Fibroblast of villous mesenchyme (primary cell): ENCODE data around the gene PCNP. TPM values are rescaled to one million over a fixed set of nuclear protein-coding genes. Genes with fewer than 3 reads are reported as not detected.
A peak's percentile ranks its signal among the peaks of the same experiment; 100 is the strongest.
"Not testable (repeated sequence)": the region's sequence is repeated elsewhere in the genome, so short reads cannot be mapped to it uniquely, and the experiment has no call there.

Experiments
- DNase-seq: peaks from one replicate; pipeline ENCODE4 v3.0.0-alpha.2; 2010; ENCODE audit warnings: low read depth
- H3K4me3 ChIP-seq: 2 replicates; pipeline ENCODE4 v1.5.1; 2011; ENCODE audit warnings: low read depth, mild to moderate bottlenecking, low read length
- total RNA-seq: library from RNA; depleted of rRNA; stranded (reverse); fragments of >200 nt; gene quantifications from 2 replicates; pipeline ENCODE4 v1.2.3, GENCODE V29; 2012
- TF ChIP-seq, protein P1 (sequence below): IDR thresholded peaks from 2 replicates; pipeline ENCODE4 v1.5.1; 2012; ENCODE audit warnings: low read depth, mild to moderate bottlenecking, low read length; ENCODE audit not compliant: insufficient read depth

PCNP gene
- total RNA-seq, 1 donor, result 124 TPM

DNA sequence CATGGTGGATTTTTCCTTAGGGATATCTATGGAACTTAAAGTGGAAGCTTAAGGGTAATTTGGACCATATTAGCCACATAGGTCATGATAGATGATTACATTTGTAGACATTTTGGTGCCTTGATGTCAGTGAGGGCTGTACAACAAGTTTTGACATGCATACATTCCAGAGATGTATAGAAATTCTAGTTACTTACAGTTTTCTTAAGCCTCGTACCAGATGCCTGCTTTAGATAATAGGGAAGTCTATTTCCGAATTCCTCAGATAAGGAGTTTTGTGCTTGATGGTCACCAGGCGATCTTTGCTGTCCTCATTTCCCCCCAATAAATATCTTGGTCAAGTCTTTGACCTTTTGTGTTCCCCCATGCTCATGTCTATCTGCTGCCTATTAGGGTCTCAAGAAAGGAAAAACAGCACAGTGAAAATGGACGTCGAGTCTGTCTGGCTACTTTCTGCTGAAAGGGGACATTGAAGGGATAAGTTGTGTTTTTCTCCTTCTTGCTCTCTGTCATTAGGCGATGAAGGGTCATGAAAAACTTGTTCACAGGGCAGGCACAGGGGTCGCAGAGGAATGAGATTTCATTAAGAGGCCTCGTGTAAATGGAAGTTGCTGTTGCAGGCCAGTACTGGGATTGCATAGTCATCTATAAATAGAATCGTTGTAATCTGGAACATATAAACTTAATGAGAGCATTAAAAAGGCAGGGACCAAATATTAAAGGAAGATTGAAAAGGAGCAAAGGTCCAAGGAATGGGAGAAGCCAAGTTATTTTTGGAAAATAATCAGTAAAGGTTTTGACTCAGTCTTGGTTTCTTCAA lies 41.0 kb upstream of the PCNP start:
- no peak overlapping the region for H3K4me3 ChIP-seq
- TF ChIP-seq, protein P1, sequence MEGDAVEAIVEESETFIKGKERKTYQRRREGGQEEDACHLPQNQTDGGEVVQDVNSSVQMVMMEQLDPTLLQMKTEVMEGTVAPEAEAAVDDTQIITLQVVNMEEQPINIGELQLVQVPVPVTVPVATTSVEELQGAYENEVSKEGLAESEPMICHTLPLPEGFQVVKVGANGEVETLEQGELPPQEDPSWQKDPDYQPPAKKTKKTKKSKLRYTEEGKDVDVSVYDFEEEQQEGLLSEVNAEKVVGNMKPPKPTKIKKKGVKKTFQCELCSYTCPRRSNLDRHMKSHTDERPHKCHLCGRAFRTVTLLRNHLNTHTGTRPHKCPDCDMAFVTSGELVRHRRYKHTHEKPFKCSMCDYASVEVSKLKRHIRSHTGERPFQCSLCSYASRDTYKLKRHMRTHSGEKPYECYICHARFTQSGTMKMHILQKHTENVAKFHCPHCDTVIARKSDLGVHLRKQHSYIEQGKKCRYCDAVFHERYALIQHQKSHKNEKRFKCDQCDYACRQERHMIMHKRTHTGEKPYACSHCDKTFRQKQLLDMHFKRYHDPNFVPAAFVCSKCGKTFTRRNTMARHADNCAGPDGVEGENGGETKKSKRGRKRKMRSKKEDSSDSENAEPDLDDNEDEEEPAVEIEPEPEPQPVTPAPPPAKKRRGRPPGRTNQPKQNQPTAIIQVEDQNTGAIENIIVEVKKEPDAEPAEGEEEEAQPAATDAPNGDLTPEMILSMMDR, result no peak
- peak; percentile 49 for DNase-seq

DNA sequence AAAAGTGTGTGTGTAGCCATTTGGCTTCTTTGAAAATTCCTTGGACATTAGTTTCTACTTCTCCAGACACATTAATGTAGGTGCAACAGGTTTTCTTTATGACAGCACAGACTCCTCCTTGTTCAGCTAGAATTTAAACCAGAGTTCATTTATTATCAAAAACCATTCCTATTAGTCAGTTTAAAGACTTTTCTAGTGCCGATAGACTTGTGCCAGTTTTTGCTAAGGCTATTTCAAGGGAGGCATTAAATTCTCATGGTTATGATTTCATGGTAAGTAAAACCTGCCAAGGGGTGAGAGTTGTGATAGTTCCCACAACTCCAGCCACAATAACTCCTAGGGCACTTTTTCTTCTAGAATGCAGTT lies 40.4 kb upstream of the PCNP start:
- TF ChIP-seq, protein P1, result no peak
- no peak for DNase-seq

DNA sequence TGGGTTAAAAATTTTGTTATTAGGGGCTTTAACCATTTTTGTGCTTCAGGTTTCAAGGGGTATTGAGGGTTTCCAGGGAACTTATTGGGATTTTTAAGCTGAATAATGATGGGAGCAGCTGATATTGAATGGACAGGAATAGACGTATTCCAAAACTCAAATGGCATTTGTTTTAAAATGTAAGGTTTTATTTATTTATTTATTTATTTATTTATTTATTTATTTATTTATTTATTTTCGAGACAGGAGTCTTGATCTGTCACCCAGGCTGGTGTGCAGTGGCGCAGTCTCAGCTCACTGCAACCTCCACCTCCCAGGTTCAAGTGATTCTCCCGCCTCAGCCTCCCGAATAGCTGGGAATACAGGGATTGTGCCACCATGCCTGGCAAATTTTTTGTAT lies 38.8 kb upstream of the PCNP start:
- H3K4me3 ChIP-seq, result no peak overlapping the region
- TF ChIP-seq, protein P1, result no peak
- DNase-seq, result no peak

More for the DNA sequence above, 40.4 kb upstream of the PCNP start:
- H3K4me3 ChIP-seq, result no peak overlapping the region

DNA sequence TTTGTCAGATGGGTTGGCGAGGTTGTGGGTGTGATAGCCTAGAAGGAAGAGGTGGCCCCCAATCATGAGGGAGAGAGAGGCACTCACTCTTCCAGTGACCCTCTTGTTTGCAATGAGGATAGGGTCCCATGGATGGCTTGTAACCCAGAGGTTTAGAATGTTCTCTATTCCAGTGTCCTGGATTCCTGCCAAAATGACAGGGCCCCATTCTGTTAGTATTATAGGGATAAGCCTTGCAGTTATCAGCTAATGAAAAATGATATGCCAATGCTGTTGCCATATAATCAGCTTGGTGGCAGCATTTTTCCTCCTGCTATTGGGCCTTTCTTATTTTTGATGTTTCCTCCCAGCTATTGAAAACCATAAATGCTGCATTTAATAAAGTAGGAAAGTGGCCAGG lies 37.7 kb upstream of the PCNP start:
- no peak for DNase-seq
- TF ChIP-seq, protein P1, result no peak
- no peak overlapping the region for H3K4me3 ChIP-seq

DNA sequence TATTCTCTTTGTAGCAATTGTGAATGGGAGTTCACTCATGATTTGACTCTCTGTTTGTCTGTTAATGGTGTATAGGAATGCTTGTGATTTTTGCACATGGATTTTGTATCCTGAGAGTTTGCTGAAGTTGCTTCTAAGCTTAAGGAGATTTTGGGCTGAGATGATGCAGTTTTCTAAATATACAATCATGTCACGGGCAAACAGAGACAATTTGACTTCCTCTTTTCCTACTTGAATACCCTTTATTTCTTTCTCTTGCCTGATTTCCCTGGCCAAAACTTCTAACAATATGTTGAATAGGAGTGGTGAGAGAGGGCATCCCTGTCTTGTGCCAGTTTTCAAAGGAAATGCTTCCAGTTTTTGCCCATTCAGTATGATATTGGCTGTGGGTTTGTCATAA lies 37.0 kb upstream of the PCNP start:
- H3K4me3 ChIP-seq, result not testable (repeated sequence)

DNA sequence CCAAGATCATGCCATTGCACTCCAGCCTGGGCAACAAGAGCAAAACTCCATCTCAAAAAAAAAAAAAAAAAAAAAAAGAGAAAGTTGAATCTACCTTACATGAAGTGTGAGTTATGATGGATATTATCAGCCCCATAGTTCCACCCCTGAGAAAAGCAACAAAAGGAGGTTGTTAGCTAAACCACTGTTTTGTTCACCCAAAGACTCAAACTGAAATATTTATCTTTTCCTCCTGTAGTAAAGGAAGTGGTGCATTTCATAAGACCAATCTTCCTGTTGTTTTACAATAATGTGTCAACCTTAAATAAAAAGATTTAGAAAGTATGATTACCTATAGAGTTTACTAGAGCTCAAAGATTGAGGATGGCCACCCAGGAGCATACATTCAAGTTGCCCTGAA lies 31.0 kb upstream of the PCNP start:
- DNase-seq, result no peak
- TF ChIP-seq, protein P1, result no peak
- no peak overlapping the region for H3K4me3 ChIP-seq

More for the DNA sequence above, 37.0 kb upstream of the PCNP start:
- DNase-seq, result not testable (repeated sequence)

DNA sequence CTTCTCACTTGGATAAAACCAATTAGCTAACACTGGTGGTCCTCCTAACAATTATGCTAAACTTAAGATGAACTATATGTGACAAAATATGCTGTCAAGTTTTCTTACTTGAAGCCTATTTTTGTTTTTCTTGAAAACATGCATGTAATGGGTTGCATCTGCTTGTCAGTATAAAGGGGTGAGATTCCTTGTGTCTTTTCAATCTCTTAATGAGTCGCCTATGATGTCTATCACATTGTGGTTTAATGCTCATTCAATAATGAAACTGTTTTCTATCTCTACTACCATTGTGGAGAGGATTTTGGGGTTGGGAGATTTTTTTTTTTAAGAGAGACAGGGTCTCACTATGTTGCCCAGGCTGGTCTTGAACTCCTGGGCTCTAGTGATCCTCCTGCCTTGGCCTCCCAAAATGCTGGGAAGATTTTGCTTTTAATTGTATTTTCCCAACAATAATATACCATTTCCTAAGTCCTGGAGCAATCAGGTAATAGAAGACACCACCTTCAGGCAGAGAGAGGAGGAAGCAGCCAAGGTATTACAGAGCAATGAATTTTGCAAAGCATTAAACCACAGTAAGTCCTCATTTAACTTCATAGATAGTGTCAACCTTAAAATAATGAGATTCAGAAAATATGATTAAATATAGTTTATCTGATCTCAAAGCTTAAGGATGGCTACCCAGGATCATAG lies 29.7 kb upstream of the PCNP start:
- no peak overlapping the region for H3K4me3 ChIP-seq
- TF ChIP-seq, protein P1, result peak; percentile 22
- no peak for DNase-seq
